GM23338 (cell line): Measurements from ENCODE around the gene ONECUT1. TPM values are rescaled to one million over a fixed set of nuclear protein-coding genes. Genes with fewer than 3 reads are reported as not detected.

Experiments
- ATAC-seq: fragments of 200-7000 bp; cut with Tn5 transposase; 3 replicates; pipeline ENCODE4 v1.9.1; 2020
- DNase-seq: peaks from one replicate; pipeline ENCODE4 v3.0.0-alpha.2; 2015; ENCODE audit warnings: low spot score
- H2AFZ ChIP-seq: fragments of 200-600 bp; sonication (generic); 2 replicates; pipeline ENCODE4 v1.8.0; 2016; ENCODE audit warnings: antibody characterized with exemption, mild to moderate bottlenecking, moderate library complexity
- H3F3A ChIP-seq: fragments of 200-600 bp; sonication (generic); replicated peaks from 2 replicates; pipeline ENCODE4 v1.8.0; 2017; ENCODE audit warnings: antibody characterized with exemption, mixed run types, low read depth
- H3K27ac ChIP-seq: fragments of 200-600 bp; sonication (generic); 2 replicates; pipeline ENCODE4 v1.6.1; 2016; ENCODE audit warnings: low read depth
- H3K27me3 ChIP-seq: fragments of 200-600 bp; sonication (generic); 2 replicates; pipeline ENCODE4 v1.8.0; 2016; ENCODE audit warnings: mild to moderate bottlenecking, mixed run types, moderate library complexity; ENCODE audit not compliant: insufficient read depth
- H3K36me3 ChIP-seq: fragments of 200-600 bp; sonication (generic); 2 replicates; pipeline ENCODE4 v1.8.0; 2016; ENCODE audit warnings: mild to moderate bottlenecking; ENCODE audit not compliant: insufficient read depth
- H3K4me1 ChIP-seq: fragments of 200-600 bp; sonication (generic); 2 replicates; pipeline ENCODE4 v1.8.0; 2016; ENCODE audit warnings: mild to moderate bottlenecking, moderate library complexity; ENCODE audit not compliant: insufficient read depth
- H3K4me2 ChIP-seq: fragments of 200-600 bp; sonication (generic); 2 replicates; pipeline ENCODE4 v1.7.1; 2017; ENCODE audit warnings: mixed run types
- H3K4me3 ChIP-seq: fragments of 200-600 bp; sonication (generic); 2 replicates; pipeline ENCODE4 v1.6.1; 2016; ENCODE audit warnings: mixed run types
- H3K79me2 ChIP-seq: fragments of 200-600 bp; sonication (generic); replicated peaks from 2 replicates; pipeline ENCODE4 v1.8.0; 2017; ENCODE audit warnings: mild to moderate bottlenecking; ENCODE audit not compliant: insufficient read depth
- H3K9me2 ChIP-seq: fragments of 200-600 bp; sonication (generic); 2 replicates; pipeline ENCODE4 v1.8.0; 2017; ENCODE audit not compliant: insufficient read depth
- H4K20me1 ChIP-seq: fragments of 200-600 bp; sonication (generic); replicated peaks from 2 replicates; pipeline ENCODE4 v1.8.0; 2017; ENCODE audit warnings: mild to moderate bottlenecking; ENCODE audit not compliant: insufficient read depth
- H3K27ac Mint-ChIP-seq: 2 replicates; pipeline ENCODE4 v1.8.0; 2020; ENCODE audit warnings: inconsistent platforms, mild to moderate bottlenecking, moderate library complexity, mixed read lengths
- H3K27me3 Mint-ChIP-seq: 3 replicates; pipeline ENCODE4 v1.8.0; 2022; ENCODE audit warnings: low read depth, mild to moderate bottlenecking, moderate library complexity, mixed read lengths, inconsistent platforms; ENCODE audit not compliant: insufficient read depth, poor library complexity
- H3K36me3 Mint-ChIP-seq: 3 replicates; pipeline ENCODE4 v1.8.0; 2021; ENCODE audit warnings: low read depth, mild to moderate bottlenecking, inconsistent platforms, moderate library complexity, mixed read lengths
- H3K4me1 Mint-ChIP-seq: 3 replicates; pipeline ENCODE4 v1.8.0; 2020; ENCODE audit warnings: mild to moderate bottlenecking, inconsistent platforms, mixed read lengths
- H3K4me3 Mint-ChIP-seq: 3 replicates; pipeline ENCODE4 v1.8.0; 2021; ENCODE audit warnings: moderate library complexity, mild to moderate bottlenecking, inconsistent platforms, mixed read lengths
- H3K9me3 Mint-ChIP-seq: 3 replicates; pipeline ENCODE4 v1.8.0; 2020; ENCODE audit warnings: moderate library complexity, mild to moderate bottlenecking, inconsistent platforms, mixed read lengths
- CREB1 ChIP-seq: fragments of 250-450 bp; sonication (Bioruptor Pico); IDR thresholded peaks from 2 replicates; pipeline ENCODE4 v1.5.0; 2020; ENCODE audit warnings: low read depth, mild to moderate bottlenecking, moderate library complexity
- CTCF ChIP-seq, 2 experiments: fragments of 200-600 bp in 1 of 2; sonication (generic) in 1 of 2; conservative IDR thresholded peaks; 2 replicates each; pipeline versions ENCODE4 v1.5.1 to v1.6.1; 2016 to 2017; ENCODE audit warnings: antibody characterized with exemption in 2 of 2, low read depth in 2 of 2, mild to moderate bottlenecking in 2 of 2, moderate library complexity in 1 of 2
- ETS1 ChIP-seq: IDR thresholded peaks from 2 replicates; pipeline ENCODE4 v1.6.1; 2016; ENCODE audit warnings: antibody characterized with exemption
- EZH2 ChIP-seq: fragments of 200-600 bp; sonication (generic); IDR thresholded peaks from one replicate; pipeline ENCODE4 v1.8.0; 2017; ENCODE audit warnings: antibody characterized with exemption, mild to moderate bottlenecking, low read depth; ENCODE audit not compliant: unreplicated experiment
- JUNB ChIP-seq: IDR thresholded peaks from one replicate; pipeline ENCODE4 v1.6.1; 2016; ENCODE audit warnings: antibody characterized with exemption; ENCODE audit not compliant: unreplicated experiment
- NANOG ChIP-seq: IDR thresholded peaks from 2 replicates; pipeline ENCODE4 v1.6.1; 2016; ENCODE audit warnings: antibody characterized with exemption, borderline replicate concordance
- POLR2AphosphoS5 ChIP-seq: IDR thresholded peaks from 2 replicates; pipeline ENCODE4 v1.6.1; 2016; ENCODE audit warnings: antibody characterized with exemption, low read depth
- REST ChIP-seq: IDR thresholded peaks from one replicate; pipeline ENCODE4 v1.6.1; 2018; ENCODE audit warnings: antibody characterized with exemption; ENCODE audit not compliant: unreplicated experiment
- STAT1 ChIP-seq: IDR thresholded peaks from one replicate; pipeline ENCODE4 v1.6.1; 2016; ENCODE audit warnings: antibody characterized with exemption; ENCODE audit not compliant: unreplicated experiment
- ZNF114 ChIP-seq: fragments of 250-450 bp; sonication (Bioruptor Pico); IDR thresholded peaks from 2 replicates; pipeline ENCODE4 v1.5.0; 2020; ENCODE audit warnings: mild to moderate bottlenecking, moderate library complexity
- ZNF462 ChIP-seq: fragments of 250-450 bp; sonication (Bioruptor Pico); IDR thresholded peaks from 2 replicates; pipeline ENCODE4 v1.5.0; 2020; ENCODE audit warnings: mild to moderate bottlenecking, moderate library complexity
- polyA plus RNA-seq: library from polyadenylated mRNA; unstranded; fragments of >200 nt; fragmentation: Nextera tagmentation; extraction: Ambion mirVana; gene quantifications from 2 replicates; pipeline ENCODE4 v1.2.1, GENCODE V29; 2016
- total RNA-seq: library from RNA; depleted of rRNA; stranded (reverse); fragments of >200 nt; shearing (Covaris generic); gene quantifications from 2 replicates; pipeline ENCODE4 v1.2.3, GENCODE V29; 2014

Gene ONECUT1
- total and polyA plus RNA-seq, 2 experiments from 2014 or later = 4.3 to 9.4 TPM

- H4K20me1 ChIP-seq = no peaks in the 10 kb centered on the region
- H3K4me2 ChIP-seq = no peak overlapping the region
- Mint-ChIP-seq H3K36me3 (no peaks in the 10 kb centered on the region), H3K4me3 (no peak overlapping the region), H3K9me3 (no peaks in the 10 kb centered on the region), H3K4me1 (peaks cover 9% of the 10 kb centered on the region; the same call in 1 of the 3 replicates), H3K27ac (peak overlapping the region; percentile 56; the same call in 1 of the 2 replicates), H3K27me3 (peaks cover 2% of the 10 kb centered on the region)
- ATAC-seq (no peak), DNase-seq (no peak)
- no peaks in the 10 kb centered on the region for H3F3A ChIP-seq
- H2AFZ ChIP-seq = peak overlapping the region; percentile 90; the same call in 1 of the 2 replicates
- H3K27me3 ChIP-seq = no peaks in the 10 kb centered on the region
- no peak for TF ChIP-seq EZH2
- TF ChIP-seq CTCF (conservative IDR thresholded peaks at IDR 0.05; ENCODE audit: low read depth in 2 of 2) = no peak
- TF ChIP-seq JUNB = no peak
- TF ChIP-seq STAT1 = no peak
- no peak for TF ChIP-seq CREB1 (CRISPR knock-in tag)
- TF ChIP-seq POLR2AphosphoS5 = no peak
- TF ChIP-seq REST = no peak
- no peak for TF ChIP-seq ETS1
- no peak for TF ChIP-seq ZNF114 (CRISPR knock-in tag)
- no peak for TF ChIP-seq ZNF462 (CRISPR knock-in tag)
- no peak for TF ChIP-seq NANOG
- H3K36me3 ChIP-seq = no peaks in the 10 kb centered on the region
- no peak overlapping the region for H3K4me3 ChIP-seq
- H3K4me1 ChIP-seq = no peaks in the 10 kb centered on the region
- no peaks in the 10 kb centered on the region for H3K9me2 ChIP-seq
- H3K79me2 ChIP-seq = no peaks in the 10 kb centered on the region
- no peak overlapping the region for H3K27ac ChIP-seq
Observed at GRCh38 chr15:52717481-52717880, 72.7 kb downstream of the ONECUT1 start.
